ENCODE results near the gene CCDC146.

GRCh38 chr7:77288676-77289320 lies 166.4 kb downstream of the CCDC146 start:
- TF ChIP-seq, protein P1, sequence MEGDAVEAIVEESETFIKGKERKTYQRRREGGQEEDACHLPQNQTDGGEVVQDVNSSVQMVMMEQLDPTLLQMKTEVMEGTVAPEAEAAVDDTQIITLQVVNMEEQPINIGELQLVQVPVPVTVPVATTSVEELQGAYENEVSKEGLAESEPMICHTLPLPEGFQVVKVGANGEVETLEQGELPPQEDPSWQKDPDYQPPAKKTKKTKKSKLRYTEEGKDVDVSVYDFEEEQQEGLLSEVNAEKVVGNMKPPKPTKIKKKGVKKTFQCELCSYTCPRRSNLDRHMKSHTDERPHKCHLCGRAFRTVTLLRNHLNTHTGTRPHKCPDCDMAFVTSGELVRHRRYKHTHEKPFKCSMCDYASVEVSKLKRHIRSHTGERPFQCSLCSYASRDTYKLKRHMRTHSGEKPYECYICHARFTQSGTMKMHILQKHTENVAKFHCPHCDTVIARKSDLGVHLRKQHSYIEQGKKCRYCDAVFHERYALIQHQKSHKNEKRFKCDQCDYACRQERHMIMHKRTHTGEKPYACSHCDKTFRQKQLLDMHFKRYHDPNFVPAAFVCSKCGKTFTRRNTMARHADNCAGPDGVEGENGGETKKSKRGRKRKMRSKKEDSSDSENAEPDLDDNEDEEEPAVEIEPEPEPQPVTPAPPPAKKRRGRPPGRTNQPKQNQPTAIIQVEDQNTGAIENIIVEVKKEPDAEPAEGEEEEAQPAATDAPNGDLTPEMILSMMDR (IDR thresholded peaks at IDR 0.05): no peak
- TF ChIP-seq POLR2AphosphoS5 (IDR thresholded peaks at IDR 0.05; ENCODE audit: insufficient read depth in 1 of 2, low read depth in 1 of 2): no peak
- TF ChIP-seq POLR2A (IDR thresholded peaks at IDR 0.05): no peak

All from vagina (tissue), 2 donors.